ENCODE data around the gene SH3D21.

Gene SH3D21

DNA sequence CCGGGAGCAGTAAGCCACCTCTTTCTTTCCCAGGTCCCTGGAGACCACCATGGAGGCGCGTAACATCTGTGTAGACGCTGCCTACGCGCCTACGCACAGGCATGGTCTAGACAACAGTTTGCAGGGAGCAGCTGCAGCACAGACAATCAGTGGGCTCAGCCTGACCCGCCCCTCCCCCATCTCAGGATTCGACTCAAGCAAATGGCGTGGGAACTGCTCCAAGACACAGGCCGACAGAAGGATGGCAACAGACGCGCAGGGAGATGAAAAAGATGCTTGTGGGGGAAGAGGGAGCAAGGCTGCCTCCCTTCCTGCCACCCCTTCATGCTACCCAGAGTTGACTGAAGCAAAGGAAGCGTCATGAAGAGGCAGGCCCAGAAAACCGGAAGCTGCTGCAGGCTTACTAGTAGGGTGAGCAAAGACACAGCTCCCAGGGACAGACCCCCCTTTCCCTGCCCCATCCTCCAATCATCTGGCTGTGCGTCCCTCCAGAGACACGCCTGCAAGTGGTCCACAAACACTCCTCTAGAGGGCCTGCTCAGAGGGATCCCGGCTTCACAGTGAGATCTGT lies 60.0 kb downstream of the SH3D21 start:
- peak; percentile 44 for DNase-seq

GRCh38 chr1:36367066-36367465 lies 60.9 kb downstream of the SH3D21 start:
- DNase-seq: no peak

DNA sequence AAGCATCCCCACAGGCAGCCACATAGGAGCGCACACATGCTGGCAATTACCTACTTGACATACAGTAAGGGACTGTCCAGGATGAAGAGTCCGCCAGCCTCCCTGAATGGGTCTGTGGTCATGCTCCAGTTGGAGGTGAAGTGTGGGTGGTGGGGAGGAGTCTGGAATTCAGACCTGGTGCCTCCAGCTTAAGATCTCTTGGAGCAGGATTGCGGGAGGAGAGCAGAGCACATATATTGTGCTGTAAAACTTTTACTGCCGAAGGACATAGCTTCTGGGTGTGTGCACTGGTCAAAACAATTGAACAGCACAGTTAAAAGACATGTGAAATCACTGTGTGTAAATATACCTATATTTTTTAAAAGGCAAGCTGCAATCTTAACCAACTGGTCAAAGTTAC lies 61.6 kb downstream of the SH3D21 start:
- no peak for DNase-seq

- DNase-seq: peak; percentile 84
Observed at GRCh38 chr1:36369061-36369861, 63.1 kb downstream of the SH3D21 start.

All from activated naive CD4-positive, alpha-beta T cell treated with anti-CD3 and anti-CD28 coated beads, Interleukin-2, amount 50 U/mL, for 16 hours (primary cell).